HTR-8/SVneo (cell line): ENCODE results near the gene LCK.
A peak's percentile ranks its signal among the peaks of the same experiment; 100 is the strongest.

ENCODE experiments used
- DNase-seq: peaks from one replicate; pipeline ENCODE4 v3.0.0; 2011; ENCODE audit warnings: low spot score, mixed read lengths; ENCODE audit not compliant: insufficient read length
- FAIRE-seq: peaks from 2 replicates; lab custom pipeline; 2011; peaks lifted over from hg19 to GRCh38; lab: Jason Lieb, UNC

LCK gene

DNA sequence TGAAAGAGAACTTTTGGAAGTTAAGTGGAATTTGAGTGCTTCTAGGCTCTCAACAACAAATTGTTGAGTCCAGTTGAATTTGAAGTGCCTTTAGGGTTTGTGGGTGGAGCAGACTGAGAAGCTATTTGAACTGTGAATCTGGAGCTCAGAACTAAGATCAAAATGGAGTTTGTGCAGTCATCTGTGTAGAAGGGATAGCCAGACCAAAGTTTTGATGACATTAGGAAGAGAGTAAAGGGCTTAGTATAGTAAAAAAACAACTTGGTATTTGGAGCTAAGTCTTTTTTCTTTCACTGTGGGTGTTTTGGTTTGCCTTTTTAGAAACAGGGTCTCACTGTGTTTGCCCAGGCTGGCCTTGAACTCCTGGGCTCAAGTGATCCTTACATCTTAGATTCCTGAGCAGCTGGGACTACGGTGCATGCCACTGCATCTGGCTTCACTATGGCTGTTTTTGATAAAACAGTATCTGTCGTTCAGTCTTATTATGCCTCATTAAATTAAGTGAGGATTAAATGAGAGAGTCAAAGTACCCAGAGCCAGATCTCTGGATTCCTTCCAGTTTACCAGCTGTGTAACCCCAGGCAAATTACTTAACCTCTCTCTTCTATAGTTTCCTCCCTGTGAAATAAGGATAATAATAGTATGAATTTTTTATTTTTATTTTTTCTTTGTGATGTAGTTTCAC, 60.8 kb downstream of the LCK start:
- DNase-seq = no peak
- FAIRE-seq = no peak

DNA sequence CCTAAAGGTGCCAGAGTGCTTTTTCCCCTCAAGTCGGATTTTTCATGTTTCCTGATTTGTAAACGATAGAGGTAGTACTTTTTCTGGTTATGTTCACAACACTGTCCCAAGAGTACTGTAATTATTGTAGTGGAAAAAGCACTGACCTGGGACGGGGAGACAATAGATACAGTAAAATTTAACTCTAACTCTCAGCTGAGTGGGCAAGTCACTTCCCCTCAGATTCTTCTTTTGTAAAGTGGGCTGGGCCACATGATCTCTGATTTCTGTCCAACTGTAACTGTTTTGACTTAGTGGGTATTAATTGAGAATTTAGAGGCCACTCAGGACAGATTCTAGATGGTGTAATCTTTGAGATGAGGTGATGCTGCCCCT, 65.8 kb downstream of the LCK start:
- DNase-seq (no peak), FAIRE-seq (no peak)

DNA sequence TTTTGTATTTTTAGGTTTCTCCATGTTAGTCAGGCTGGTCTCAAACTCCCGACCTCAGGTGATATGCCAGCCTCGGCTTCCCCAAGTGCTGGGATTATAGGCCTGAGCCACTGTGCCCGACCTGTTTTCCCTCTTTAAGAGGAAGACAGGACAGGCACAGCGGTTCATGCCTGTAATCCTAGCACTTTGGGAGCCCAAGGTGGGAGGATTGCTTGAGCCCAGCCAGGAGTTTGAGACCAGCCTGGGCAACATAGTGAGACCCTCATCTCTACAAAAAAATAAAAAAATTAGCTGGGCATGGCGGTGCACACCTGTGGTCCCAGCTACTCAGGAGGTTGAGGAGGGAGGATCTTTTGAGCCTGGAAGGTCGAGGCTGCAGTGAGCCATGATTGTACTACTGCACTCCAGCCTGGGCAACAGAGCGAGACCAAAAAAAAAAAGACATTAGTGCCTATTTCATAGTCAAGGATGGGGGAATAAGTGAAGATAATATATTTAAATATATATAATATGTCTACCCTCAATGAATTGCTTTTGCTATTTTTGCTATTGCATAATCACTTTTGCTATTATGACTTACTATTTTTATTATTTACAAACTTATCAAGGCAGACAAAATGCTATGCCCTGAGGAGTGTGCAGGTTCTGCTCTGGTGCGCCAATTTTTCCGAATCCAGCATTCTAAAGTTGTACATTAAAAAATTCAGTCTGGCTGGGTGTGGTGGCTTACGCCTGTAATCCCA, 67.2 kb downstream of the LCK start:
- FAIRE-seq = no peak
- no peak for DNase-seq

DNA sequence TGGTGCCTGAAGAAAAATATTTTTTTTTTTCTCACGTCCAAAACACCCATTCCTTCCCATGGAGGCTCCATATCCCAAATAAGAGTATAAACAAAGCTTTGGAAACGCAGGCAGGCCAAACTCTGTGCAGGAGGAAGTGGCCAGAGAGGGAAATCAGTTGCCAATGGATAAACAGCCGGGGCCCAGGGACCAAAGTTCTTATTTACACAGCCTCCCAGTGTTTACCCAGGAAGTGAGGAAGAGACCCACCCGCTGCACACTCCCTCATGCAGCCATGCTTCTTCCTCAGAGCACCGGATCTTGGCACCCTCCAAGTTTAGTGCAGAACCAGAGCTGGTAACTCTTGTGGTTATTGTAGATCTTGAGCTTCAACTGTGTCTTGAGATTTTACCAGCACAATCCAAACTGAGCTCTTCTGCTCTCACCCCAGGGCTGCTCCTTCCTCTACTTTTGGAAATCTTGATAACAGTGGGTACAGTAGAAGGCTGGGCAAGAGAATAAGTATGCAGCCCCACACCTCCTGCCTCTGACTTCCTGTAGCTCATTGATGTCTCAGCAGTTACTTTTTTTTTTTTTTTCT, 70.7 kb downstream of the LCK start:
- DNase-seq = no peak

DNA sequence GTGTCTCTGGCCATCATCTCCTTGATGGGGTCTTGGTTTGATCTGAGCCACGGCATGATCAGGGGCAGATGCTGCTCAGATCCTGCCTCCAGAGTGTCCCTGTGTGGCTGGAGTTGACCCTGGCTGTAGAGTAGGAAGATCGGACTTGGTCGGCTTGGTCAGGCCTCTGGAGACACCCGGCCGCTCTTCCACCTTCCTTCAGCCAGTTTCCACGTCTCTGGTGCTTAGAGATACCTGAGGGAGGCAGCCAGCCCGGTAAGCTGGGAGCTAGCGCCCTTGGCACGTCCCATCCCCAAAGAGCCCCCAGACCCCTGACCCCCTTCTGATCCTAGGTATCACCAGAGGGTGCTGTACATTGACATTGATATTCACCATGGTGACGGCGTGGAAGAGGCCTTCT, 76.1 kb downstream of the LCK start:
- FAIRE-seq = no peak
- DNase-seq = no peak

More for the DNA sequence above, 70.7 kb downstream of the LCK start:
- no peak for FAIRE-seq

DNA sequence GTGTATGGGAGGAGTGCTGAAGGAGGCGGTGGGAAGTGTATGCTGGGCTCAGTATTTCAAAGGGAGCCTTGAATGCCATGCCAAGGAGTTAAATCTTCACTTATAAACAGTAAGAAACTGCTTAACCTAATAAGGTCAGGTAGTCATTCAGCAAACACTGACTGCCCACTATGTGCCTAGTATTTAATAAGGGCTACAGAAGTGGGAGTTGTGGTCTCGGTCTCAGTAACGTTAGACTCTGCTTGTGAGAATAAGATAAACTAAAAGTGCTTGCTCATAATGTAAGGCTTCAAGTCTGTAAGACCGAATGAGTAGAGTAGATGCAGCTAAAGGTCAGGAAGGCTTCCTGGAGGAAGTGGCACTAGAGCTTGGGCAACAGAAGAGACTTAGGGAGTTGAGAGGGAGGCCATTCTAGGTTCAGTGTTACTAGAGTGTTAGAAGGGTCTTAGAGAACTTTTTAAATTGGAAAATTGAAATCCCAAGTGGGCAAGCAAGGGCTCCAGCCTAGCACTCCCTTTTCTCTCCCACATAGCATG, 78.9 kb downstream of the LCK start:
- DNase-seq = no peak
- FAIRE-seq = no peak

DNA sequence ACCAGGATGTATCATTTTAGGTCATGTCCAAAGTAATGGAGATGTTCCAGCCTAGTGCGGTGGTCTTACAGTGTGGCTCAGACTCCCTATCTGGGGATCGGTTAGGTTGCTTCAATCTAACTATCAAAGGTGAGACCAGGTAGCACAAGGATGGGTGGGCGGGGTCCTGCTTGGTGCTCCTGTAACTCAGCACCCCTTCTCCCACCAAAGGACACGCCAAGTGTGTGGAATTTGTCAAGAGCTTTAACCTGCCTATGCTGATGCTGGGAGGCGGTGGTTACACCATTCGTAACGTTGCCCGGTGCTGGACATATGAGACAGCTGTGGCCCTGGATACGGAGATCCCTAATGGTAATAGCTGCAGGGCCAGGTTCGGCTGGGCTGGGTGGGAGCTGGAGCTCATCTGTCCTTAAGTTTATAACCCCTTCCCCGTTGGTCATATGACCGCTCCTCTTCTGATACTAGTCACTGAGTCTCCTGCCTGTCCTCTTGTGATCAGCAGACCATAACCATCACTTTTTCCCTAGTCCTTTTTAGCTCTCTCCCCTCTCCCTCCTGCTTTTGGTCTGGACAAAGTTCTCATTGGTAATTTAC, 79.6 kb downstream of the LCK start:
- FAIRE-seq (no peak), DNase-seq (no peak)

DNA sequence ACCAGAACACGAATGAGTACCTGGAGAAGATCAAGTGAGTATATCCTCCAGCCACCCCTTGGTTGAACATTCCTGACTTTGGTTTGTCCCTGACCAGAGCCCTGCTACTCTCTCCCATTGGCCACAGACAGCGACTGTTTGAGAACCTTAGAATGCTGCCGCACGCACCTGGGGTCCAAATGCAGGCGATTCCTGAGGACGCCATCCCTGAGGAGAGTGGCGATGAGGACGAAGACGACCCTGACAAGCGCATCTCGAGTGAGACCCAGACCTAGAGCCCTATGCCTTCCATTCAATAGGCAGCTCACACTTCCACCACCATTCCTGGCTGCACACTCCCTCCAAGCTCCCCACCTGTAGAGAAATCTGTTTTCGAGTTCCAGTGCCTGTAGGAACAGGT, 80.5 kb downstream of the LCK start:
- DNase-seq (no peak), FAIRE-seq (no peak)

DNA sequence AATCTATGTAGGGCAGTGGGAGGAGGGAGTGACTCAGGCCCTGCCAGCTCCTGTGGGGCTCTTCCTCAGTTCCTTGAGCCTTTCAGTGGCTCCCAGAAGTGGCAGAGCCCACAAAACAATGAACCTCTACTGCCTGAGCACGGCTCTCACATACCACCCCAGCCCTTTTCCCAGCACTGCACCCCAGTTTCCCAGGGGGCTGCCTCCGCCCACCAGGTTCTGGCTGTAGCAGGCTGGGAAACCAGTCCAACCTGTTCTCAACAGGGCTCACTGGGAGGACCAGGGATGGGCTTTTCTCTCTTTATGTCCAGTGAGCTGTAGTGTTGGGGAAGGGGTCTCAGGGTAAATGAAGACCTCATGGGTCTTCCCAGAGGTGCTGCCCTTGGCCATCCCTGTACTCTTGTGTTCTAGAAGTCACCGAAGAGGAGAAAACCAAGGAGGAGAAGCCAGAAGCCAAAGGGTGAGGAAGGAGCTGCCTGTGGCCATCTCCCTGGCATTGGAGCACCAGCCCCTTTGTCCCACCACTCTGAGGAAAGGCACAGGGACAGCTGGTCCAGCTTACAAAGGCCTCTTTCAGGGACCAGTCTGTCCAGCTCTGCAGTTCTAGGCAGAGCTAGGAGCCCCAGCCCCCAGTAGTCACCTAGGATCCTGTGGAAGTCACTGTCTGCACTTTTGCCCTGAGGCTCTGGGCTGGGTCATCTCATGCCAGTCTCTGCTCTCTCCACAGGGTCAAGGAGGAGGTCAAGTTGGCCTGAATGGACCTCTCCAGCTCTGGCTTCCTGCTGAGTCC, 81.4 kb downstream of the LCK start:
- no peak for DNase-seq
- no peak for FAIRE-seq

DNA sequence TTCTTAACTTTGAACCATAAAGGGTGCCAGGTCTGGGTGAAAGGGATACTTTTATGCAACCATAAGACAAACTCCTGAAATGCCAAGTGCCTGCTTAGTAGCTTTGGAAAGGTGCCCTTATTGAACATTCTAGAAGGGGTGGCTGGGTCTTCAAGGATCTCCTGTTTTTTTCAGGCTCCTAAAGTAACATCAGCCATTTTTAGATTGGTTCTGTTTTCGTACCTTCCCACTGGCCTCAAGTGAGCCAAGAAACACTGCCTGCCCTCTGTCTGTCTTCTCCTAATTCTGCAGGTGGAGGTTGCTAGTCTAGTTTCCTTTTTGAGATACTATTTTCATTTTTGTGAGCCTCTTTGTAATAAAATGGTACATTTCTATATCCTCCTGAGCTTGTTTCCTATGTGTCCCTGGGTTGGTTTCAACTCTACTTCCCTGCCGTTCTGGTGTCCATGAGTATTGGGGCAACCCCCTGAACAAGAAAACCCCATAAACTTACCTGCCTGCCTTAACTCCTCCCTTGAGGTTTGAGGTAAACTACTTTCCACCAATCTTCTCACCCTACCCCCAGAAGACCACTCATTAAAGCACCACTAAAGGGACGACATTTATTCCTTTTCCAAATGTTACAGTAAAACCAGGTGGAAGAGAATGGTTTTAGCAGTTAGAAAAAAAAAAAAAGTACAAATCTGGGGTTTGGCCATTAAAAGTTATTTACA, 82.3 kb downstream of the LCK start:
- DNase-seq (no peak), FAIRE-seq (no peak)

DNA sequence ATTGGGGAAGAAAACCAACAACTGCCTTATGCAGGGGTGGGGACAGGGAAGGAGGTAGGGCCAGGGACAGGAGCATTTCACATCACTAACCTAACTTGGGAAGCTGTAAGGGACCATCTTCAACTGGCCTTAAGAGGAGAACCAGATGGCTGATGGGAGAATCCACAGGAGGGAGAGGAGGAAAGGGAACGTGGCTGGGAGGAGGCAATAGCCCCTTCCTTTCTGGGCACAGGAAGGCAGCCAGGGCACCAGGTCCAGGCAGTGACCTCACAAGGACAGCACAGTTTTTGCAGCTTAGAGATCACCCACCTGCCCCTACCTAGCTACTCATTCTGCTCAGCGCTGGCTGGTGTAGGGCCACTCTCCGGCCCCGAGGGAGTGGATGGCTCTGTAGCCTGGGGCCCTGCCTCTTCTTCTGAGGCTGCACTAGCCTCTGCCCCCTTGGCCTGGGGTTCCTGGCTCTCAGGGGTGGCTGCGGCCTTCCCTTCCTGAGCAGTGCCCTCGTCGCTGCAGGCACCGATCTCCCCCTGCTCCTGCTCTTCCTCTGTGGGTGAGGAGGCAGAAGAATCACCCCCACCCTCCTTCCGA, 83.3 kb downstream of the LCK start:
- FAIRE-seq (no peak), DNase-seq (no peak)

DNA sequence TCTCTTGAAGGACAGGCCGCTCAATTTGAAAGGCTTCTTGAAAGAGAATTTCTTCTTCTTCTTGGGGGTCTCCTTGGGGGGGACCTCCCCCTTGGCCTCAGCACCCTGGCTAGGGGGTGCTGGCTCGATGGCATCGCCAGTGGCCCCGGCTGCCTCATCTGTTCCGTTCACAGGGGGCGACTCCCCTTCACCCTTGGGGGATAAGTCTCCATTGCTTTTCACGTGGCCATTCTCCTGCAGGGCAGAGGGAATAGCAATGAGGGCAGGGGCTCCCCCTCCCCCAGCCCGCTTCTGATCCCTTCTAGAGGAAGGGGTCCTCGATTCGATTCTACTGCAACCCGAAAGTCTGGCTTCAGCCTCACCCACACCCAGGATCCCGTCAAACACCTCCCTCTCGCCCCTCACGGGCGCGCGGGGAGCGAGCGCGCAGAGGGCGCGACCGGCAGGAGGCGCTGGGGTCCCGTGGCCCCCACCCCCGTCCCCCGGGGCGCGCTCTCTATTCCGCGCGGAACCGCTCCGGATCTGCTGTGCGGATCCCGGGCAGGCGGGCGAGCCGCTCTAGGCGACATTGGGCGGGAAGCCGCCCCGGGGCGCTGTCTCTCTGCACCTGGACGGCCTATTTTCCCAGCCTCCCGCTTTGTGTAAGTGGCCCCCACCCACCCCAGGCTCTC, 83.9 kb downstream of the LCK start:
- DNase-seq = peak; percentile 47
- no peak for FAIRE-seq

DNA sequence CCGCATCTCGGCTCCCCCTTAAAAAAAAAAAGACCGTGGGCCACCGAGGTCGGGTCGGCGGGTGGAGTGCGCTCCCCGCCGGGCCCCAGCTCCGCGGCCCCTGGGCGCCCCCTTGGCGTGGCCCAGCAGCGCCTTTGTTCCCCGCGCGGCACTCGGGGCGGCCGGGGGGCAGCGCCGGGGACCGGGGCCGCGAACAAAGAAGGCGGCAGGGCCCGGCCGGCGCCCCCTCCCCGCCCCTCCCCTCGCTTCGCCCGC, 84.4 kb downstream of the LCK start:
- FAIRE-seq (no peak), DNase-seq (no peak)
